CD14-positive monocyte (primary cell): ENCODE measurements around the gene CNPY3. TPM values are rescaled to one million over a fixed set of nuclear protein-coding genes. Genes with fewer than 3 reads are reported as not detected.
A peak's percentile ranks its signal among the peaks of the same experiment; 100 is the strongest.
"Not testable (repeated sequence)": the region's sequence is repeated elsewhere in the genome, so short reads cannot be mapped to it uniquely, and the experiment has no call there.

Experiments used
- DNase-seq, 3 donors: peaks; one replicate each; pipeline ENCODE4 v3.0.0-alpha.2; 2011 to 2022
- H2AFZ ChIP-seq: 2 replicates; pipeline ENCODE4 v1.6.0; 2012; ENCODE audit warnings: mild to moderate bottlenecking, low read depth, low read length, inconsistent platforms; ENCODE audit not compliant: insufficient read depth, poor library complexity, severe bottlenecking
- H3K27ac ChIP-seq, 2 donors: 1 replicate in 1 of 2; 2 replicates in 1 of 2; pipeline ENCODE4 v1.5.1; 2012 to 2013; ENCODE audit warnings: low read length in 2 of 2, control low read depth in 1 of 2, inconsistent platforms in 1 of 2, low read depth in 1 of 2, mild to moderate bottlenecking in 1 of 2
- H3K27me3 ChIP-seq, 2 donors: one replicate each; pipeline versions ENCODE4 v1.6.0 to v1.6.1; 2011 to 2013; ENCODE audit warnings: low read length in 2 of 2; ENCODE audit not compliant: control insufficient read depth in 2 of 2, insufficient read depth in 2 of 2
- H3K36me3 ChIP-seq, 2 donors: replicated peaks in 1 of 2; 1 replicate in 1 of 2; 2 replicates in 1 of 2; pipeline versions ENCODE4 v1.5.1 to v1.6.1; 2012 to 2013; ENCODE audit warnings: low read length in 2 of 2, control low read depth in 1 of 2, inconsistent platforms in 1 of 2, mild to moderate bottlenecking in 1 of 2; ENCODE audit not compliant: insufficient read depth in 2 of 2, control insufficient read depth in 1 of 2
- H3K4me1 ChIP-seq, 2 donors: 1 replicate in 1 of 2; 2 replicates in 1 of 2; pipeline versions ENCODE4 v1.5.1 to v1.6.1; 2012 to 2013; ENCODE audit warnings: low read length in 2 of 2, control low read depth in 1 of 2, inconsistent platforms in 1 of 2, mild to moderate bottlenecking in 1 of 2, moderate library complexity in 1 of 2; ENCODE audit not compliant: insufficient read depth in 2 of 2, control insufficient read depth in 1 of 2
- H3K4me2 ChIP-seq: replicated peaks from 2 replicates; pipeline ENCODE3; 2012; ENCODE audit warnings: low read length, moderate library complexity, mild to moderate bottlenecking; ENCODE audit not compliant: poor library complexity, severe bottlenecking; ENCODE audit errors: extremely low read depth
- H3K4me3 ChIP-seq, 3 experiments: fragments of 200-600 bp in 1 of 3; sonication (generic) in 1 of 3; replicated peaks in 1 of 3; 1 replicate in 2 of 3; 2 replicates in 1 of 3; pipeline ENCODE4 v1.5.1; 2011 to 2013; ENCODE audit warnings: low read length in 3 of 3, mild to moderate bottlenecking in 3 of 3, control low read depth in 2 of 3, low read depth in 2 of 3, inconsistent platforms in 1 of 3, moderate library complexity in 1 of 3
- H3K79me2 ChIP-seq: 2 replicates; pipeline ENCODE4 v1.6.0; 2012; ENCODE audit warnings: mild to moderate bottlenecking, control low read depth, inconsistent platforms, low read length, moderate library complexity; ENCODE audit not compliant: insufficient read depth
- H3K9ac ChIP-seq: 2 replicates; pipeline ENCODE4 v1.6.0; 2017; ENCODE audit warnings: low read length, mild to moderate bottlenecking; ENCODE audit not compliant: insufficient read depth, poor library complexity, severe bottlenecking
- H3K9me3 ChIP-seq, 2 donors: replicated peaks in 1 of 2; 1 replicate in 1 of 2; 2 replicates in 1 of 2; pipeline versions ENCODE4 v1.5.1 to v1.6.1; 2012 to 2013; ENCODE audit warnings: low read length in 2 of 2, control low read depth in 1 of 2; ENCODE audit not compliant: control insufficient read depth in 1 of 2, insufficient read depth in 1 of 2
- H4K20me1 ChIP-seq: 2 replicates; pipeline ENCODE4 v1.6.0; 2012; ENCODE audit warnings: mild to moderate bottlenecking, low read length, control low read depth, moderate library complexity; ENCODE audit not compliant: insufficient read depth
- H3K27ac Mint-ChIP-seq, 7 donors: one replicate each; pipeline ENCODE4 v1.8.0; 2020; ENCODE audit warnings: mild to moderate bottlenecking in 7 of 7, mixed read lengths in 7 of 7, moderate library complexity in 6 of 7, inconsistent platforms in 2 of 7
- H3K27me3 Mint-ChIP-seq, 3 donors: one replicate each; pipeline ENCODE4 v1.8.0; 2021 to 2022; ENCODE audit warnings: low read depth in 3 of 3, mild to moderate bottlenecking in 3 of 3, mixed read lengths in 3 of 3, moderate library complexity in 3 of 3, inconsistent platforms in 1 of 3
- H3K36me3 Mint-ChIP-seq, 2 donors: one replicate each; pipeline ENCODE4 v1.8.0; 2020; ENCODE audit warnings: mixed read lengths in 2 of 2, inconsistent platforms in 1 of 2, mild to moderate bottlenecking in 1 of 2
- H3K4me1 Mint-ChIP-seq: one replicate; pipeline ENCODE4 v1.8.0; 2020; ENCODE audit warnings: mild to moderate bottlenecking, mixed read lengths
- H3K4me3 Mint-ChIP-seq, 2 donors: one replicate each; pipeline ENCODE4 v1.8.0; 2020; ENCODE audit warnings: mild to moderate bottlenecking in 2 of 2, mixed read lengths in 2 of 2, moderate library complexity in 1 of 2
- H3K9me3 Mint-ChIP-seq, 7 donors: one replicate each; pipeline ENCODE4 v1.8.0; 2020 to 2022; ENCODE audit warnings: mixed read lengths in 7 of 7, mild to moderate bottlenecking in 6 of 7, moderate library complexity in 6 of 7, inconsistent platforms in 2 of 7
- WGBS: methylation state at CpG from one replicate; pipeline ENCODE4 v1.1.5; 2013; ENCODE audit warnings: missing lambda C conversion rate; ENCODE audit not compliant: insufficient coverage; 5-methylcytosine and 5-hydroxymethylcytosine counted together
- intact Hi-C, 2 donors: fragments of 100-400 bp; cut with micrococcal nuclease; formaldehyde crosslinking; loops; one replicate each; pipeline versions ENCODE4 v1.15.0 to v1.15.1; 2023
- polyA plus RNA-seq, 3 donors: library from polyadenylated mRNA; depleted of rRNA in 1 of 3; unstranded in 2 of 3; stranded (reverse) in 1 of 3; fragments of 300-500 nt in 2 of 3; fragments of >200 nt in 1 of 3; fragmentation: Illumina TruSeq in 2 of 3; gene quantifications; 1 replicate in 2 of 3; 2 replicates in 1 of 3; pipeline ENCODE4 v1.2.3, GENCODE V29; 2012 to 2021
- TF ChIP-seq, protein P1 (sequence below): fragments of 200-600 bp; IDR thresholded peaks from one replicate; pipeline ENCODE4 v1.8.0; 2022; ENCODE audit warnings: antibody characterized with exemption, mild to moderate bottlenecking

CNPY3 gene
- polyA plus RNA-seq, 3 donors, result 237 to 295 (median 262) TPM

GRCh38 chr6:42952389-42952788 lies 23.1 kb downstream of the CNPY3 start:
- H3K79me2 ChIP-seq, result no peaks in the 10 kb centered on the region
- H3K4me2 ChIP-seq, result no peak overlapping the region
- WGBS, result no CpG with 5 or more reads among the region's 4 CpGs
- no peak overlapping the region for H2AFZ ChIP-seq
- Mint-ChIP-seq H3K27me3 (peaks cover 0 to 2% (median 0%) of the 10 kb centered on the region in 3 donors), H3K9me3 (peaks cover 0 to 3% (median 0%) of the 10 kb centered on the region in 7 donors), H3K27ac (peak overlapping the region in 1 of 7 donors; percentile 59), H3K36me3 (peaks cover 27 to 49% of the 10 kb centered on the region in 2 donors), H3K4me3 (no peak overlapping the region), H3K4me1 (no peaks in the 10 kb centered on the region)
- peaks cover 8 to 14% of the 10 kb centered on the region in 2 donors for H3K36me3 ChIP-seq
- no peaks in the 10 kb centered on the region for H3K27me3 ChIP-seq
- H3K9me3 ChIP-seq, result no peaks in the 10 kb centered on the region
- H3K9ac ChIP-seq, result no peak overlapping the region
- H3K27ac ChIP-seq, result no peak overlapping the region
- H4K20me1 ChIP-seq, result no peaks in the 10 kb centered on the region
- TF ChIP-seq, protein P1, sequence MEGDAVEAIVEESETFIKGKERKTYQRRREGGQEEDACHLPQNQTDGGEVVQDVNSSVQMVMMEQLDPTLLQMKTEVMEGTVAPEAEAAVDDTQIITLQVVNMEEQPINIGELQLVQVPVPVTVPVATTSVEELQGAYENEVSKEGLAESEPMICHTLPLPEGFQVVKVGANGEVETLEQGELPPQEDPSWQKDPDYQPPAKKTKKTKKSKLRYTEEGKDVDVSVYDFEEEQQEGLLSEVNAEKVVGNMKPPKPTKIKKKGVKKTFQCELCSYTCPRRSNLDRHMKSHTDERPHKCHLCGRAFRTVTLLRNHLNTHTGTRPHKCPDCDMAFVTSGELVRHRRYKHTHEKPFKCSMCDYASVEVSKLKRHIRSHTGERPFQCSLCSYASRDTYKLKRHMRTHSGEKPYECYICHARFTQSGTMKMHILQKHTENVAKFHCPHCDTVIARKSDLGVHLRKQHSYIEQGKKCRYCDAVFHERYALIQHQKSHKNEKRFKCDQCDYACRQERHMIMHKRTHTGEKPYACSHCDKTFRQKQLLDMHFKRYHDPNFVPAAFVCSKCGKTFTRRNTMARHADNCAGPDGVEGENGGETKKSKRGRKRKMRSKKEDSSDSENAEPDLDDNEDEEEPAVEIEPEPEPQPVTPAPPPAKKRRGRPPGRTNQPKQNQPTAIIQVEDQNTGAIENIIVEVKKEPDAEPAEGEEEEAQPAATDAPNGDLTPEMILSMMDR, result no peak
- no peaks in the 10 kb centered on the region for H3K4me1 ChIP-seq
- no peak overlapping the region for H3K4me3 ChIP-seq
- intact Hi-C loops, result no loop called here
- no peak for DNase-seq

GRCh38 chr6:42954405-42954804 lies 25.1 kb downstream of the CNPY3 start:
- H3K36me3 Mint-ChIP-seq, result peaks cover 15 to 32% of the 10 kb centered on the region in 2 donors

More at GRCh38 chr6:42954405-42954804, 25.1 kb downstream of the CNPY3 start:
- H3K36me3 ChIP-seq, intact Hi-C loops, H3K27me3 ChIP-seq, H3K4me3 Mint-ChIP-seq, H3K9me3 Mint-ChIP-seq, H3K4me1 ChIP-seq, H3K27me3 Mint-ChIP-seq, H3K27ac Mint-ChIP-seq, H3K9me3 ChIP-seq, H3K79me2 ChIP-seq, H4K20me1 ChIP-seq, H3K4me1 Mint-ChIP-seq, H3K4me2 ChIP-seq, H3K27ac ChIP-seq, H3K9ac ChIP-seq, DNase-seq, H3K4me3 ChIP-seq, H2AFZ ChIP-seq: not testable (repeated sequence)
- WGBS, result 88% methylated on average over 4 of the region's 4 CpGs
